ENCODE data around the gene DSC1. TPM values are rescaled to one million over a fixed set of nuclear protein-coding genes. Genes with fewer than 3 reads are reported as not detected.
"Not testable (repeated sequence)": the region's sequence is repeated elsewhere in the genome, so short reads cannot be mapped to it uniquely, and the experiment has no call there.

The DSC1 gene
- total RNA-seq, 2 donors from 2014 or later, result 32.9 to 52.4 TPM

GRCh38 chr18:31177369-31177768 is 14.7 kb upstream of the DSC1 start:
- ATAC-seq; intact Hi-C loops (cut with DNase I); DNase-seq: not testable (repeated sequence)

GRCh38 chr18:31176531-31176930 is 13.9 kb upstream of the DSC1 start:
- intact Hi-C loops (cut with DNase I), result no loop called here
- DNase-seq (no peak), ATAC-seq (no peak)

GRCh38 chr18:31171144-31171839 is 8.6 kb upstream of the DSC1 start:
- intact Hi-C loops (cut with DNase I), result no loop called here
- DNase-seq (no peak), ATAC-seq (no peak)

GRCh38 chr18:31170335-31170734 is 7.7 kb upstream of the DSC1 start:
- intact Hi-C loops (cut with DNase I), result no loop called here
- no peak for DNase-seq
- ATAC-seq, result no peak

- intact Hi-C loops (cut with DNase I), result no loop called here
- ATAC-seq, result peak; percentile 65 to 78
- no peak for DNase-seq
These were observed 250 bp downstream of the DSC1 start for GRCh38 chr18:31162419-31162793.

GRCh38 chr18:31161757-31162418 is 768 bp downstream of the DSC1 start:
- DNase-seq (no peak), ATAC-seq (peak in 1 of 2 donors; percentile 54)
- intact Hi-C loops (cut with DNase I), result no loop called here

- intact Hi-C loops (cut with DNase I), result no loop called here
- ATAC-seq (peak in 1 of 2 donors; percentile 79), DNase-seq (no peak)
These were observed 5.6 kb downstream of the DSC1 start for GRCh38 chr18:31156821-31157763.

GRCh38 chr18:31155498-31155897 is 7.2 kb downstream of the DSC1 start:
- no peak for DNase-seq
- intact Hi-C loops (cut with DNase I), result no loop called here
- no peak for ATAC-seq

GRCh38 chr18:31154181-31154580 is 8.5 kb downstream of the DSC1 start:
- DNase-seq (no peak), ATAC-seq (no peak)
- intact Hi-C loops (cut with DNase I), result no loop called here

GRCh38 chr18:31149351-31149750 is 13.3 kb downstream of the DSC1 start:
- no peak for ATAC-seq
- intact Hi-C loops (cut with DNase I), result no loop called here
- no peak for DNase-seq

GRCh38 chr18:31148600-31148999 is 14.1 kb downstream of the DSC1 start:
- intact Hi-C loops (cut with DNase I), result no loop called here
- no peak for DNase-seq
- ATAC-seq, result no peak

- intact Hi-C loops (cut with DNase I), result no loop called here
- DNase-seq, result no peak
- no peak for ATAC-seq
These were observed 15.8 kb downstream of the DSC1 start for GRCh38 chr18:31146809-31147208.

- ATAC-seq, result no peak
- no peak for DNase-seq
- intact Hi-C loops (cut with DNase I), result no loop called here
These were observed 19.6 kb downstream of the DSC1 start for GRCh38 chr18:31143025-31143424.

GRCh38 chr18:31138709-31139108 is 23.9 kb downstream of the DSC1 start:
- DNase-seq (no peak), ATAC-seq (no peak)
- intact Hi-C loops (cut with DNase I), result loop anchor here in 1 of 2 donors (10.0 kb wide), 1 partner anchor 54 kb away; no protein-coding TSS in a partner anchor

- no peak for ATAC-seq
- intact Hi-C loops (cut with DNase I), result loop anchor here in 1 of 2 donors (10.0 kb wide), 1 partner anchor 50 kb away; no protein-coding TSS in a partner anchor
- no peak for DNase-seq
These were observed 27.6 kb downstream of the DSC1 start for GRCh38 chr18:31134988-31135529.

- no peak for ATAC-seq
- intact Hi-C loops (cut with DNase I), result loop anchor here in 1 of 2 donors (10.0 kb wide), 1 partner anchor 45 kb away; no protein-coding TSS in a partner anchor
- no peak for DNase-seq
These were observed 33.1 kb downstream of the DSC1 start for GRCh38 chr18:31129398-31130115.

GRCh38 chr18:31125878-31126277 is 36.8 kb downstream of the DSC1 start:
- intact Hi-C loops (cut with DNase I), result no loop called here
- DNase-seq (no peak), ATAC-seq (no peak)

GRCh38 chr18:31123125-31123524 is 39.5 kb downstream of the DSC1 start:
- intact Hi-C loops (cut with DNase I); DNase-seq; ATAC-seq: not testable (repeated sequence)

- ATAC-seq (no peak), DNase-seq (no peak)
- intact Hi-C loops (cut with DNase I), result no loop called here
These were observed 42.1 kb downstream of the DSC1 start for GRCh38 chr18:31120594-31120993.
